Duodenal mucosa (tissue), 2 donors: ENCODE results near the gene KCTD15.
A peak's percentile ranks its signal among the peaks of the same experiment; 100 is the strongest.

Experiments used
- H3K27ac ChIP-seq: one replicate; pipeline ENCODE4 v1.7.0; 2013; ENCODE audit warnings: low read depth, low read length
- H3K27me3 ChIP-seq, 2 donors: one replicate each; pipeline ENCODE4 v1.7.0; 2013; ENCODE audit warnings: low read length in 2 of 2, control low read depth in 1 of 2; ENCODE audit not compliant: insufficient read depth in 2 of 2, control insufficient read depth in 1 of 2
- H3K36me3 ChIP-seq, 2 donors: one replicate each; pipeline ENCODE4 v1.7.0; 2013; ENCODE audit warnings: low read length in 2 of 2, control low read depth in 1 of 2; ENCODE audit not compliant: insufficient read depth in 2 of 2, control insufficient read depth in 1 of 2
- H3K4me1 ChIP-seq, 2 donors: one replicate each; pipeline ENCODE4 v1.7.0; 2013; ENCODE audit warnings: low read length in 2 of 2, control low read depth in 1 of 2; ENCODE audit not compliant: insufficient read depth in 2 of 2, control insufficient read depth in 1 of 2
- H3K4me3 ChIP-seq, 2 donors: one replicate each; pipeline ENCODE4 v1.7.0; 2013; ENCODE audit warnings: low read length in 2 of 2, low read depth in 1 of 2
- H3K9ac ChIP-seq, 2 donors: one replicate each; pipeline ENCODE4 v1.7.0; 2013; ENCODE audit warnings: low read length in 2 of 2, low read depth in 1 of 2
- H3K9me3 ChIP-seq, 2 donors: one replicate each; pipeline ENCODE4 v1.7.0; 2013; ENCODE audit warnings: low read length in 2 of 2, control low read depth in 1 of 2; ENCODE audit not compliant: control insufficient read depth in 1 of 2

The KCTD15 gene

GRCh38 chr19:33771384-33772101 lies 25.1 kb upstream of the KCTD15 start:
- Histone ChIP-seq H3K27me3 (peaks cover 0 to 5% of the 10 kb centered on the region in 2 donors), H3K9me3 (no peaks in the 10 kb centered on the region), H3K4me1 (no peaks in the 10 kb centered on the region), H3K9ac (no peak overlapping the region), H3K36me3 (no peaks in the 10 kb centered on the region), H3K27ac (no peak overlapping the region), H3K4me3 (no peak overlapping the region)

GRCh38 chr19:33772102-33772857 lies 24.4 kb upstream of the KCTD15 start:
- peaks cover 0 to 5% of the 10 kb centered on the region in 2 donors for H3K27me3 ChIP-seq
- no peaks in the 10 kb centered on the region for H3K9me3 ChIP-seq
- no peak overlapping the region for H3K9ac ChIP-seq
- H3K36me3 ChIP-seq: no peaks in the 10 kb centered on the region
- no peak overlapping the region for H3K27ac ChIP-seq
- no peak overlapping the region for H3K4me3 ChIP-seq
- H3K4me1 ChIP-seq: no peaks in the 10 kb centered on the region

GRCh38 chr19:33772858-33773180 lies 23.9 kb upstream of the KCTD15 start:
- no peak overlapping the region for H3K9ac ChIP-seq
- H3K4me1 ChIP-seq: no peaks in the 10 kb centered on the region
- no peaks in the 10 kb centered on the region for H3K36me3 ChIP-seq
- no peak overlapping the region for H3K27ac ChIP-seq
- no peak overlapping the region for H3K4me3 ChIP-seq
- H3K27me3 ChIP-seq: peaks cover 0 to 5% of the 10 kb centered on the region in 2 donors
- H3K9me3 ChIP-seq: no peaks in the 10 kb centered on the region

- H3K4me3 ChIP-seq: no peak overlapping the region
- peaks cover 7 to 13% of the 10 kb centered on the region in 2 donors for H3K27me3 ChIP-seq
- peaks cover 0 to 4% of the 10 kb centered on the region in 2 donors for H3K4me1 ChIP-seq
- H3K9me3 ChIP-seq: no peaks in the 10 kb centered on the region
- H3K36me3 ChIP-seq: no peaks in the 10 kb centered on the region
- no peak overlapping the region for H3K9ac ChIP-seq
- no peak overlapping the region for H3K27ac ChIP-seq
These were observed 22.7 kb upstream of the KCTD15 start for GRCh38 chr19:33773704-33774624.

DNA sequence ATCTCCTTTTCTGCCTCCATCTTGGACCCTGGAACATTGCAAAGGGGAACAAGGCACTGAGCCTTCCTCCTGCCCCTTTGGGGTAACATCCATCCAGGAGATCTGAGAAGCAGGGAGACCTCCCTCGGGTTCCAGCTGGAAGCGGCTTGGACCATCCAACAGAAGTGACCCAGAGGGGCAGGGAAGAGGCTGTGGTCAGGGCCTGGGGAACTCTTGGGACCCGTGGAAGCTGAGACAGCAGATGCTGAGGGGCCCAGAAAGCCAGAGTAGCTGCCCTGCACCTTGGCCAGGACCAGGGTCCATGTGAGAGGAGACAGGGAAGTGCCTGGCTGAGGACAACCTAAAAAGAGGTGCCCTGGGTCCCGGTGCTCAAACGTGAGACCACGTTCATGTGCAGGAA lies 21.9 kb upstream of the KCTD15 start:
- Histone ChIP-seq H3K36me3 (no peaks in the 10 kb centered on the region), H3K9me3 (no peaks in the 10 kb centered on the region), H3K4me3 (no peak overlapping the region), H3K4me1 (peaks cover 0 to 4% of the 10 kb centered on the region in 2 donors), H3K27me3 (peaks cover 12 to 15% of the 10 kb centered on the region in 2 donors), H3K27ac (no peak overlapping the region), H3K9ac (no peak overlapping the region)

DNA sequence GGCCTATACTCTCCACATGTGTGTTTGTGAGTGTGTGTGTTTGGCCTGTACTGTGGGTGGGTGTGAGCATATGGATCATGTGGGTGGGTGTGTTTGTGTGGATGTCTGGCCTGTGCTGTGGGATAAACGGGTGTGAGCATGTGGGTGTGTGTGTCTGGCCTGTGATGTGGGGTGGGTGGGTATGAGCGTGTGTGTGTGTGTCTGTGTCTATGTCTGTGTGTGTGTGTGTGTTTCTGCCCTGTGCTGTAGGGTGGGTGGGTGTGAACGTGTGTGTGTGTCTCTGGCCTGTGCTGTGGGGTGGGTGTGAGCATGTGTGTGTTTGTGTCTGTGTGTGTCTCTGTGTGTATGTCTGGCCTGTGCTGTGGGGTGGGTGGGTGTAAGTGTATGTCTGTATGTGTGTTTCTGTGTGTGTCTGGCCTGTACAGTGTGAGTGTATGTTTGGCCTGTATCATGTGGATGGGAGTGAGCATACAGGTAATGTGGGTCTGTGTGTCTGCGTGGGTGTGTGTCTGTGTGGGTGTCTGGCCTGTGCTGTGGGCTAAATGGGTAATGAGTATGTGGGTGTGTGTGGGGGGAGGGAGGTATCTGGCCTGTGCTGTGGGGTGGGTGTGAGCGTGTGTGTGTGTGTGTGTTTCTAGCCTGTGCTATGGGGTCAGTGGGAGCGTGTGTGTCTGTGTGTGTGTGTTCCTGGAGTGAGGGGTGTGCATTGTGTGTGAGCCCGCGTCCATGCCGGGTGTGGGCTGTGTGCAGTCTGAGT lies 20.8 kb upstream of the KCTD15 start:
- H3K9ac ChIP-seq: no peak overlapping the region
- H3K9me3 ChIP-seq: no peaks in the 10 kb centered on the region
- H3K36me3 ChIP-seq: no peaks in the 10 kb centered on the region
- H3K27me3 ChIP-seq: peaks cover 19 to 22% of the 10 kb centered on the region in 2 donors
- peaks cover 0 to 4% of the 10 kb centered on the region in 2 donors for H3K4me1 ChIP-seq
- no peak overlapping the region for H3K27ac ChIP-seq
- H3K4me3 ChIP-seq: no peak overlapping the region

GRCh38 chr19:33777351-33777750 lies 19.3 kb upstream of the KCTD15 start:
- no peaks in the 10 kb centered on the region for H3K9me3 ChIP-seq
- H3K27me3 ChIP-seq: peaks cover 19 to 22% of the 10 kb centered on the region in 2 donors
- no peak overlapping the region for H3K4me3 ChIP-seq
- peaks cover 0 to 4% of the 10 kb centered on the region in 2 donors for H3K4me1 ChIP-seq
- H3K27ac ChIP-seq: no peak overlapping the region
- H3K9ac ChIP-seq: no peak overlapping the region
- no peaks in the 10 kb centered on the region for H3K36me3 ChIP-seq

DNA sequence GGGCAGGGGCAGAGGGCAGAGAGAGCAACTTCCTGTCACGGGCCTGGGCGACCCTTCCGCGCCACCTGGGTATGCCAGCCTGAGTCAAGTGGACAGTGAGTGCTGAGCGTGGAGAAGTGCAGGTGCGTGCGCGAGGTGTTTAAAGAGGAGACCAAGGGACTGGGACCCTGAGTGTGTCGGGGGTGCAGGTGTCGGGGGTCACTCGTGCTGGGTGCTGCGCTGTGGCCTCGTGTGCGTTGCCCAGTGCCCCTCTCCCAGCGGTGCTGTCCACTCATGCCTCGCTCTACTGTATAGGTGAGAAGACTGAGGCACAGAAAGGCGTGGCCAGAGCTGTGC lies 18.9 kb upstream of the KCTD15 start:
- no peak overlapping the region for H3K4me3 ChIP-seq

DNA sequence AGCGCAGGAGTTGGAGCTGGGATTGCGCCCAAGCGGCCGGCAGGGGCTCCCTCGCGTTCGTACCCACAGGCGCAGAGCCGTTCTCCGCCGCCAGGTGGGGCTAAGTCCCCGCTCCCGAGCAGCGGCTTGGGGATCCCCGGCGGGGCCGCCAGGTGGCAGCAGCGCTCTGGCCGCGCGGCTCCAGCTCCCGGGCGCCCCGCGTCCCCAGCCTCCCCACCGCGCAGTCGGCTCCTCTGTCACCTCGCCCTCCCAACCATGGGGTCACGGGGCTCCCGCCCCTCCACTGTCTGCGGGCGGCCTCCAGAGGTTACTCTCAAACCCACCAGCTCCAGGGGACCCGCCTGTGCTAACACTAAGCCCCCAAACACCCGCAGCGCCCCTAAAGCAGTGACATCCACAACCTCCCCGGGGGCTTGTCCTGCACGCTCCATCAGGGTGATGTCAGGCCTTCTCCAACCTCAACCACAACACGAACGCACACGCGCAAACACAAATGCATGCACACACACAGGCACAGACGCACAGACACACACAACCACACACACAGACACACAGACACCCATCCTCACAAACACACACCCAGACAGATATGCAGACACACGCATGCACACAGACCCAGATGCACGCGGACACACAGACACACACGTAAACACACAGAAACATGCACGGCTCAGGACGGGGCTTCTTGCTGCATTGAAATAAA lies 18.4 kb upstream of the KCTD15 start:
- H3K27me3 ChIP-seq: peaks cover 19 to 22% of the 10 kb centered on the region in 2 donors
- H3K27ac ChIP-seq: no peak overlapping the region
- H3K4me1 ChIP-seq: peaks cover 0 to 4% of the 10 kb centered on the region in 2 donors
- H3K9ac ChIP-seq: no peak overlapping the region
- peak overlapping the region in 1 of 2 donors; percentile 32 for H3K4me3 ChIP-seq
- no peaks in the 10 kb centered on the region for H3K9me3 ChIP-seq
- no peaks in the 10 kb centered on the region for H3K36me3 ChIP-seq

More for the DNA sequence above, 18.9 kb upstream of the KCTD15 start:
- Histone ChIP-seq H3K36me3 (no peaks in the 10 kb centered on the region), H3K27ac (no peak overlapping the region), H3K9me3 (no peaks in the 10 kb centered on the region), H3K27me3 (peaks cover 19 to 22% of the 10 kb centered on the region in 2 donors), H3K9ac (no peak overlapping the region), H3K4me1 (peaks cover 0 to 4% of the 10 kb centered on the region in 2 donors)
